Upper lobe of left lung (tissue), 6 donors: Measurements from ENCODE around the gene TMIGD3. TPM values are rescaled to one million over a fixed set of nuclear protein-coding genes. Genes with fewer than 3 reads are reported as not detected.

Source experiments
- ATAC-seq, 2 donors: fragments of 200-7000 bp; cut with Tn5 transposase; one replicate each; pipeline ENCODE4 v1.9.1; 2022; ENCODE audit warnings: mild to moderate bottlenecking in 2 of 2, moderate library complexity in 2 of 2; ENCODE audit not compliant: low FRiP score in 2 of 2
- DNase-seq, 2 donors: peaks; one replicate each; pipeline ENCODE4 v3.0.0-alpha.2; 2019 to 2020
- H3K27ac ChIP-seq, 4 donors: fragments of 200-600 bp; sonication (generic); one replicate each; pipeline ENCODE4 v1.5.1; 2016 to 2019
- H3K27me3 ChIP-seq, 4 donors: fragments of 200-600 bp; sonication (generic); one replicate each; pipeline ENCODE4 v1.5.1; 2017 to 2019
- H3K36me3 ChIP-seq, 4 donors: fragments of 200-600 bp; sonication (generic); one replicate each; pipeline ENCODE4 v1.5.1; 2016 to 2019
- H3K4me1 ChIP-seq, 4 donors: fragments of 200-600 bp; sonication (generic); one replicate each; pipeline ENCODE4 v1.5.1; 2018 to 2019
- H3K4me3 ChIP-seq, 4 donors: fragments of 200-600 bp; sonication (generic); one replicate each; pipeline ENCODE4 v1.5.1; 2017 to 2019; ENCODE audit warnings: mild to moderate bottlenecking in 2 of 4, moderate library complexity in 1 of 4
- H3K9me3 ChIP-seq, 4 donors: fragments of 200-600 bp; sonication (generic); one replicate each; pipeline ENCODE4 v1.5.1; 2018 to 2019
- EP300 ChIP-seq, 4 donors: sonication (generic); formaldehyde crosslinking; IDR thresholded peaks; one replicate each; pipeline ENCODE4 v1.5.1; 2017; ENCODE audit warnings: antibody characterized with exemption in 4 of 4, control low read depth in 2 of 4
- POLR2A ChIP-seq, 4 donors: fragments of 450-650 bp; IDR thresholded peaks; one replicate each; pipeline ENCODE4 v1.5.1; 2016 to 2017; ENCODE audit warnings: antibody characterized with exemption in 4 of 4, mild to moderate bottlenecking in 2 of 4
- POLR2AphosphoS5 ChIP-seq, 2 donors: sonication (generic); formaldehyde crosslinking; IDR thresholded peaks; one replicate each; pipeline ENCODE4 v1.5.1; 2017; ENCODE audit warnings: antibody characterized with exemption in 2 of 2
- WGBS, 2 donors: methylation state at CpG; one replicate each; pipeline ENCODE4 v1.1.5; 2017 to 2018; 5-methylcytosine and 5-hydroxymethylcytosine counted together
- total RNA-seq, 6 donors: library from RNA; depleted of rRNA in 4 of 6; stranded (reverse); fragments of >200 nt in 4 of 6; gene quantifications; one replicate each; pipeline versions ENCODE4 v1.1.0 to v1.2.1, GENCODE V29; 2016 to 2021
- TF ChIP-seq, protein P1 (sequence below), 6 experiments: fragments of 450-650 bp in 4 of 6; fragments of 200-600 bp in 2 of 6; sonication (generic) in 2 of 6; IDR thresholded peaks; one replicate each; pipeline ENCODE4 v1.5.1; 2016 to 2019; ENCODE audit warnings: antibody characterized with exemption in 6 of 6
- donor health status: DM: no; HTN: no; CAD: no; lungs with moderate emphysema.
- donor health status: DM: no; HTN: yes; CAD: no; lungs with severe emphysema.

Gene TMIGD3
- total RNA-seq, 6 donors from 2014 or later = 2.0 to 36.7 (median 4.6) TPM

DNA sequence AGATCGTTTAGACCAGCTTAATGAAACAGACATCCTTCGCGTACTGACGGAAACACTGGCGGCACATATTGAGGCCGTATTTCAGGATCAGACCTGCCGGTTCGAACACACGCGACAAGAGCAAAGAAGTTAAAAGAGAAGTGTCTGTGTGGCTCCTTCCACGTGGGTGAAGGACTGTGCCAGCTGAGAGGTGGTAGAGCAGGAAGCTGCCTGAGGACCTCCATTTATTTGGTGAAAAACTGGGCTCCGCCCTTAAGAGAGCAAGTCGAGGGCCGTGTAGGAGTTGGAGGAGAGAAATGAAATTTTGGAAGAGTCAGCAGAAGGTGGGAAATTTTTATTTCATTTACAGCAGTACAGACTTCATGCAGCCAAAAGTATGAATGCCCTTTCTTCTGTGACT is 38.8 kb upstream of the TMIGD3 start:
- 69 to 73% methylated on average over 14 of the region's 14 CpGs for WGBS, 2 donors
- Histone ChIP-seq H3K4me3 (no peak overlapping the region), H3K4me1 (no peaks in the 10 kb centered on the region), H3K27ac (no peak overlapping the region), H3K36me3 (no peaks in the 10 kb centered on the region), H3K27me3 (no peaks in the 10 kb centered on the region), H3K9me3 (no peaks in the 10 kb centered on the region)
- TF ChIP-seq, protein P1, sequence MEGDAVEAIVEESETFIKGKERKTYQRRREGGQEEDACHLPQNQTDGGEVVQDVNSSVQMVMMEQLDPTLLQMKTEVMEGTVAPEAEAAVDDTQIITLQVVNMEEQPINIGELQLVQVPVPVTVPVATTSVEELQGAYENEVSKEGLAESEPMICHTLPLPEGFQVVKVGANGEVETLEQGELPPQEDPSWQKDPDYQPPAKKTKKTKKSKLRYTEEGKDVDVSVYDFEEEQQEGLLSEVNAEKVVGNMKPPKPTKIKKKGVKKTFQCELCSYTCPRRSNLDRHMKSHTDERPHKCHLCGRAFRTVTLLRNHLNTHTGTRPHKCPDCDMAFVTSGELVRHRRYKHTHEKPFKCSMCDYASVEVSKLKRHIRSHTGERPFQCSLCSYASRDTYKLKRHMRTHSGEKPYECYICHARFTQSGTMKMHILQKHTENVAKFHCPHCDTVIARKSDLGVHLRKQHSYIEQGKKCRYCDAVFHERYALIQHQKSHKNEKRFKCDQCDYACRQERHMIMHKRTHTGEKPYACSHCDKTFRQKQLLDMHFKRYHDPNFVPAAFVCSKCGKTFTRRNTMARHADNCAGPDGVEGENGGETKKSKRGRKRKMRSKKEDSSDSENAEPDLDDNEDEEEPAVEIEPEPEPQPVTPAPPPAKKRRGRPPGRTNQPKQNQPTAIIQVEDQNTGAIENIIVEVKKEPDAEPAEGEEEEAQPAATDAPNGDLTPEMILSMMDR (IDR thresholded peaks at IDR 0.05) = no peak
- TF ChIP-seq POLR2AphosphoS5 (IDR thresholded peaks at IDR 0.05) (no peak), POLR2A (IDR thresholded peaks at IDR 0.05) (no peak), EP300 (IDR thresholded peaks at IDR 0.05) (no peak)
- ATAC-seq (peak in 1 of 2 donors; percentile 28), DNase-seq (no peak)

GRCh38 chr1:111541721-111542120 is 38.3 kb upstream of the TMIGD3 start:
- TF ChIP-seq POLR2A (IDR thresholded peaks at IDR 0.05) (no peak), EP300 (IDR thresholded peaks at IDR 0.05) (no peak), POLR2AphosphoS5 (IDR thresholded peaks at IDR 0.05) (no peak)
- TF ChIP-seq, protein P1 (IDR thresholded peaks at IDR 0.05) = no peak
- Histone ChIP-seq H3K4me3 (no peak overlapping the region), H3K27ac (no peak overlapping the region), H3K4me1 (no peaks in the 10 kb centered on the region), H3K36me3 (no peaks in the 10 kb centered on the region), H3K27me3 (no peaks in the 10 kb centered on the region), H3K9me3 (no peaks in the 10 kb centered on the region)
- 85 to 88% methylated on average over 4 of the region's 4 CpGs for WGBS, 2 donors
- DNase-seq (no peak), ATAC-seq (no peak)

- H3K4me3 ChIP-seq = no peak overlapping the region
- no peaks in the 10 kb centered on the region for H3K27me3 ChIP-seq
- no peaks in the 10 kb centered on the region for H3K9me3 ChIP-seq
- H3K36me3 ChIP-seq = no peaks in the 10 kb centered on the region
- DNase-seq (no peak), ATAC-seq (no peak)
- TF ChIP-seq, protein P1 (IDR thresholded peaks at IDR 0.05) = no peak
- no peak for TF ChIP-seq POLR2AphosphoS5 (IDR thresholded peaks at IDR 0.05)
- TF ChIP-seq POLR2A (IDR thresholded peaks at IDR 0.05) = no peak
- TF ChIP-seq EP300 (IDR thresholded peaks at IDR 0.05) = no peak
- no peak overlapping the region for H3K27ac ChIP-seq
- 86 to 94% methylated on average over 3 of the region's 3 CpGs for WGBS, 2 donors
- H3K4me1 ChIP-seq = no peaks in the 10 kb centered on the region
Observed at GRCh38 chr1:111540928-111541327, 37.5 kb upstream of the TMIGD3 start.

- no peaks in the 10 kb centered on the region for H3K4me1 ChIP-seq
- DNase-seq (no peak), ATAC-seq (no peak)
- WGBS, 2 donors = 74 to 85% methylated on average over 6 of the region's 6 CpGs
- H3K36me3 ChIP-seq = no peaks in the 10 kb centered on the region
- no peak overlapping the region for H3K27ac ChIP-seq
- H3K27me3 ChIP-seq = no peaks in the 10 kb centered on the region
- no peak for TF ChIP-seq POLR2A (IDR thresholded peaks at IDR 0.05)
- TF ChIP-seq, protein P1 (IDR thresholded peaks at IDR 0.05) = no peak
- TF ChIP-seq EP300 (IDR thresholded peaks at IDR 0.05) = no peak
- no peak for TF ChIP-seq POLR2AphosphoS5 (IDR thresholded peaks at IDR 0.05)
- no peak overlapping the region for H3K4me3 ChIP-seq
- no peaks in the 10 kb centered on the region for H3K9me3 ChIP-seq
Observed at GRCh38 chr1:111538343-111539025, 35.1 kb upstream of the TMIGD3 start.
